Endothelial cell of umbilical vein (primary cell): ENCODE results near the gene SCAMP2. TPM values are rescaled to one million over a fixed set of nuclear protein-coding genes. Genes with fewer than 3 reads are reported as not detected.

Source experiments
- BruUV-seq: library from RNA; stranded (reverse); fragments of 400-500 nt; replicated peaks from 2 replicates; lab custom pipeline; 2021; lab: Mats Ljungman, UMichigan
- CTCF ChIA-PET: fragments of 300-600, 350-600 bp; sonication (Branson Sonifier 250); formaldehyde crosslinking; loops from one replicate; lab custom pipeline; 2021; ENCODE audit warnings: antibody characterized with exemption, inconsistent platforms; lab: Charles Lee
- POLR2A ChIA-PET: fragments of 300-600, 350-600 bp; sonication (Branson Sonifier 250); formaldehyde crosslinking; loops from one replicate; lab custom pipeline; 2021; ENCODE audit warnings: antibody characterized with exemption, inconsistent platforms; lab: Charles Lee
- DNase-seq: peaks from one replicate; pipeline ENCODE4 v3.0.0-alpha.2; 2011; ENCODE audit warnings: low read depth, low spot score
- FAIRE-seq: peaks from 2 replicates; lab custom pipeline; 2011; peaks lifted over from hg19 to GRCh38; lab: Jason Lieb, UNC
- H2AFZ ChIP-seq: 2 replicates; pipeline ENCODE4 v1.6.0; 2012; ENCODE audit warnings: low read depth, low read length, control low read depth, inconsistent platforms
- H3K27ac ChIP-seq: 2 replicates; pipeline ENCODE4 v1.5.1; 2011; ENCODE audit warnings: low read depth, mild to moderate bottlenecking, control low read depth, low read length, moderate library complexity; ENCODE audit not compliant: insufficient read depth
- H3K27me3 ChIP-seq, 2 experiments: 2 replicates each; pipeline versions ENCODE4 v1.6.0 to v1.6.1; 2011; ENCODE audit warnings: low read length in 2 of 2, mixed read lengths in 1 of 2; ENCODE audit not compliant: control insufficient read depth in 2 of 2, insufficient read depth in 2 of 2
- H3K36me3 ChIP-seq, 2 experiments: 2 replicates in 1 of 2; 3 replicates in 1 of 2; pipeline ENCODE4 v1.5.1; 2011; ENCODE audit warnings: low read length in 2 of 2, mild to moderate bottlenecking in 1 of 2, moderate library complexity in 1 of 2; ENCODE audit not compliant: control insufficient read depth in 2 of 2, insufficient read depth in 2 of 2; ENCODE audit errors: extremely low read depth in 1 of 2
- H3K4me1 ChIP-seq: 3 replicates; pipeline ENCODE4 v1.5.1; 2011; ENCODE audit warnings: mild to moderate bottlenecking, low read length; ENCODE audit not compliant: control insufficient read depth, insufficient read depth; ENCODE audit errors: extremely low read depth
- H3K4me2 ChIP-seq: 2 replicates; pipeline ENCODE4 v1.6.1; 2011; ENCODE audit warnings: low read length, control low read depth, mixed read lengths; ENCODE audit not compliant: insufficient read depth
- H3K4me3 ChIP-seq, 3 experiments: fragments of 200-600 bp in 1 of 3; sonication (generic), shearing (Covaris generic) in 1 of 3; replicated peaks in 1 of 3; 2 replicates each; pipeline ENCODE4 v1.5.1; 2011 to 2016; ENCODE audit warnings: control low read depth in 3 of 3, low read length in 3 of 3, mild to moderate bottlenecking in 2 of 3, inconsistent platforms in 1 of 3, low read depth in 1 of 3, moderate library complexity in 1 of 3; ENCODE audit not compliant: insufficient read depth in 1 of 3
- H3K79me2 ChIP-seq: 2 replicates; pipeline ENCODE4 v1.6.0; 2012; ENCODE audit warnings: low read length, inconsistent platforms; ENCODE audit not compliant: control insufficient read depth, insufficient read depth
- H3K9ac ChIP-seq: replicated peaks from 2 replicates; pipeline ENCODE3; 2011; ENCODE audit warnings: low read length, control low read depth; ENCODE audit not compliant: insufficient read depth; ENCODE audit errors: extremely low read depth
- H3K9me1 ChIP-seq: replicated peaks from 3 replicates; pipeline ENCODE4 v1.6.0; 2011; ENCODE audit warnings: mild to moderate bottlenecking, low read length; ENCODE audit not compliant: control insufficient read depth, insufficient read depth; ENCODE audit errors: extremely low read depth
- H3K9me3 ChIP-seq: replicated peaks from 2 replicates; pipeline ENCODE4 v1.5.1; 2012; ENCODE audit warnings: low read length, inconsistent platforms; ENCODE audit not compliant: control insufficient read depth, insufficient read depth
- H4K20me1 ChIP-seq: replicated peaks from 2 replicates; pipeline ENCODE3; 2011; ENCODE audit warnings: mild to moderate bottlenecking, low read length; ENCODE audit not compliant: control insufficient read depth, insufficient read depth; ENCODE audit errors: extremely low read depth
- CTCF ChIP-seq, 2 donors: IDR thresholded peaks; 1 replicate in 1 of 2; 2 replicates in 1 of 2; pipeline ENCODE4 v1.5.1; 2011; ENCODE audit warnings: low read length in 2 of 2, mild to moderate bottlenecking in 2 of 2, moderate library complexity in 2 of 2, control low read depth in 1 of 2, inconsistent platforms in 1 of 2, low read depth in 1 of 2; ENCODE audit not compliant: insufficient read depth in 1 of 2; ENCODE audit errors: extremely low read depth in 1 of 2
- EZH2 ChIP-seq: IDR thresholded peaks from 2 replicates; pipeline ENCODE4 v1.6.1; 2012; ENCODE audit warnings: borderline replicate concordance, low read depth, mild to moderate bottlenecking, moderate library complexity, low read length, inconsistent platforms; ENCODE audit not compliant: severe bottlenecking
- FOS ChIP-seq: IDR thresholded peaks from 2 replicates; pipeline ENCODE4 v1.6.1; 2011; ENCODE audit warnings: mild to moderate bottlenecking, low read length, moderate library complexity, borderline replicate concordance; ENCODE audit not compliant: insufficient read depth
- GATA2 ChIP-seq: IDR thresholded peaks from 2 replicates; pipeline ENCODE4 v1.7.0; 2011; ENCODE audit warnings: low read depth, mild to moderate bottlenecking, moderate library complexity, mixed read lengths, low read length; ENCODE audit not compliant: insufficient read length, insufficient read depth
- JUN ChIP-seq: IDR thresholded peaks from 2 replicates; pipeline ENCODE4 v1.6.1; 2011; ENCODE audit warnings: borderline replicate concordance, low read depth; ENCODE audit not compliant: insufficient read length, insufficient read depth
- MAX ChIP-seq: IDR thresholded peaks from 2 replicates; pipeline ENCODE4 v1.6.1; 2011; ENCODE audit not compliant: insufficient read depth, insufficient read length
- MYC ChIP-seq: IDR thresholded peaks from one replicate; pipeline ENCODE4 v1.6.1; 2011; ENCODE audit warnings: mild to moderate bottlenecking, low read depth, low read length
- POLR2A ChIP-seq: IDR thresholded peaks from 2 replicates; pipeline ENCODE4 v1.6.1; 2012; ENCODE audit warnings: low read depth, mild to moderate bottlenecking, control low read depth, low read length
- POLR2AphosphoS5 ChIP-seq: IDR thresholded peaks from 2 replicates; pipeline ENCODE4 v1.6.1; 2012; ENCODE audit warnings: low read depth, mild to moderate bottlenecking, control low read depth, low read length, moderate library complexity; ENCODE audit not compliant: insufficient read depth
- dilution Hi-C: fragments of 300-500 bp; cut with MboI; formaldehyde crosslinking; loops from one replicate; pipeline ENCODE4 v1.15.0; 2019; ENCODE audit warnings: low sequenced_read_pairs; ENCODE audit not compliant: extremely low pct_ligation_motif_present
- intact Hi-C: fragments of 100-400 bp; cut with micrococcal nuclease; formaldehyde crosslinking; loops from one replicate; pipeline ENCODE4 v1.10.0; 2022
- polyA plus RNA-seq, 4 experiments: library from polyadenylated mRNA; depleted of rRNA in 3 of 4; stranded (reverse) in 3 of 4; unstranded in 1 of 4; fragments of >200 nt; gene quantifications; 2 replicates each; pipeline versions ENCODE4 v1.2.1 to v1.2.3, GENCODE V29; 2011 to 2012; ENCODE audit warnings: missing spikeins in 1 of 4
- total RNA-seq: library from RNA; stranded (reverse); gene quantifications from 2 replicates; pipeline ENCODE4 v1.2.3, GENCODE V29; 2021

The SCAMP2 gene
- total and polyA plus RNA-seq, 2 donors (not counting 3 experiments of a cell fraction or from before 2014, with no cell fraction given), result 67.3 to 256 TPM

- no peaks in the 10 kb centered on the region for H3K27me3 ChIP-seq
- H2AFZ ChIP-seq, result peak overlapping the region; percentile 70
- peak overlapping the region in 2 of 3 experiments; percentile 74 to 83 for H3K4me3 ChIP-seq
- H3K9me3 ChIP-seq, result no peaks in the 10 kb centered on the region
- H3K27ac ChIP-seq, result no peak overlapping the region
- peaks cover 0 to 6% of the 10 kb centered on the region in 2 experiments for H3K36me3 ChIP-seq
- ChIA-PET CTCF (interaction anchor here (1.0 to 3.1 kb wide), 2 partner anchors 12 to 45 kb away, joined by 3 to 28 read pairs; no protein-coding TSS in a partner anchor), POLR2A (interaction anchor here (1.4 kb wide), 1 partner anchor 17 kb away, joined by 3 read pairs; the partner anchor contains the start of gene FAM219B)
- intact Hi-C loops (loop anchor here (1.0 kb wide), 1 partner anchor 17 kb away; the partner anchor contains the start of gene FAM219B), dilution Hi-C loops (no loop called here)
- peaks cover 6% of the 10 kb centered on the region for H3K79me2 ChIP-seq
- DNase-seq (no peak), FAIRE-seq (peak; percentile 74)
- peak overlapping the region; percentile 10 for H3K9ac ChIP-seq
- BruUV-seq, result no TSS peak
- H4K20me1 ChIP-seq, result no peaks in the 10 kb centered on the region
- no peaks in the 10 kb centered on the region for H3K9me1 ChIP-seq
- H3K4me2 ChIP-seq, result peak overlapping the region; percentile 43
- peaks cover 12% of the 10 kb centered on the region for H3K4me1 ChIP-seq
- TF ChIP-seq POLR2AphosphoS5, result no peak
- no peak for TF ChIP-seq EZH2
- no peak for TF ChIP-seq FOS
- TF ChIP-seq MYC, result no peak
- no peak for TF ChIP-seq CTCF (IDR thresholded peaks at IDR 0.05; ENCODE audit: extremely low read depth in 1 of 2, insufficient read depth in 1 of 2, low read depth in 1 of 2, low read length in 2 of 2)
- no peak for TF ChIP-seq POLR2A
- TF ChIP-seq GATA2, result no peak
- TF ChIP-seq MAX, result no peak
- no peak for TF ChIP-seq JUN
Measured at GRCh38 chr15:74889390-74889882, 16.3 kb upstream of the SCAMP2 start.
